Heart left ventricle (tissue), 13 donors: Measurements from ENCODE around the gene NEUROD6.

Source experiments
- POLR2A ChIP-seq, 2 donors: fragments of 450-650 bp; IDR thresholded peaks; one replicate each; pipeline ENCODE4 v1.6.1; 2017; ENCODE audit warnings: antibody characterized with exemption in 2 of 2, mild to moderate bottlenecking in 2 of 2, moderate library complexity in 2 of 2
- TF ChIP-seq, protein P1 (sequence below), 12 donors: fragments of 200-600 bp; sonication (generic) in 4 of 12; IDR thresholded peaks; one replicate each; pipeline versions ENCODE4 v1.5.0 to v1.8.0; 2018 to 2022; ENCODE audit warnings: antibody characterized with exemption in 12 of 12, mild to moderate bottlenecking in 5 of 12
- donor health status: ischemic (EF 13 %, LVEDD 7.1; RV severe dilation, severe dysfunction).
- donor health status: DM: no; HTN: yes; CAD: no.
- donor health status: DM: no; HTN: no; CAD: no.
- donor health status: ischemic (EF 25% LVEDD 6.9; RV normal size, moderate dysfunction).
- donor health status: ischemic (EF 25% LVEDD 5.7; RV mildly dilated, moderate dysfunction).
- donor health status: ischemic (EF 35%, LVEDD 5.7; RV mildly dilated, moderate dysfunction).
- donor health status: nonischemic (EF 11% LVEDD 7.7; RV severe dilation, severe dysfunction).
- donor health status: DM: yes; HTN: yes; CAD: no.
- donor health status: PGD.
- donor health status: ischemic (EF 29% LVEDD 5.4; RV normal size, mild dysfunction).
- donor health status: nonischemic (EF 23%, LVEDD 6.1; RV moderate dilation, normal function).

DNA sequence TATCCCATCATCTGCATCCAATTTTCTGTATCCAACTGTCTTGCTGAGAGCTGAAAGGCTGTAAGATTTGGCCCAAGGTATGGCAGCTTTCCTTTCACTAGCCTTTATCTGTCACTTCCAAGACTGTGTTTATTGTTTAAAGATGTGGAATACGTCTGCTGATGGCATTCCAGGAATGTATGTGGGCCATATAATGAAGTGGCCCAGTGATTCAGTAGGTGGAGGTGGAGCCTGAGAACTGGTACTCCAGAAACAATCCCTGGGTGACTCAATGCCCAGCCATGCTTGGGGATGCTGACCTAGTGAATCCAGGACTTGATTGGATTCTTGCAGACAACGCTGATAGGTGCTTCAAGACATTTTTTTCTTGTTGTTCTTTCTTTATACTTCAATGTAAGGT is 13.5 kb downstream of the NEUROD6 start:
- TF ChIP-seq POLR2A (IDR thresholded peaks at IDR 0.05), result no peak
- TF ChIP-seq, protein P1, sequence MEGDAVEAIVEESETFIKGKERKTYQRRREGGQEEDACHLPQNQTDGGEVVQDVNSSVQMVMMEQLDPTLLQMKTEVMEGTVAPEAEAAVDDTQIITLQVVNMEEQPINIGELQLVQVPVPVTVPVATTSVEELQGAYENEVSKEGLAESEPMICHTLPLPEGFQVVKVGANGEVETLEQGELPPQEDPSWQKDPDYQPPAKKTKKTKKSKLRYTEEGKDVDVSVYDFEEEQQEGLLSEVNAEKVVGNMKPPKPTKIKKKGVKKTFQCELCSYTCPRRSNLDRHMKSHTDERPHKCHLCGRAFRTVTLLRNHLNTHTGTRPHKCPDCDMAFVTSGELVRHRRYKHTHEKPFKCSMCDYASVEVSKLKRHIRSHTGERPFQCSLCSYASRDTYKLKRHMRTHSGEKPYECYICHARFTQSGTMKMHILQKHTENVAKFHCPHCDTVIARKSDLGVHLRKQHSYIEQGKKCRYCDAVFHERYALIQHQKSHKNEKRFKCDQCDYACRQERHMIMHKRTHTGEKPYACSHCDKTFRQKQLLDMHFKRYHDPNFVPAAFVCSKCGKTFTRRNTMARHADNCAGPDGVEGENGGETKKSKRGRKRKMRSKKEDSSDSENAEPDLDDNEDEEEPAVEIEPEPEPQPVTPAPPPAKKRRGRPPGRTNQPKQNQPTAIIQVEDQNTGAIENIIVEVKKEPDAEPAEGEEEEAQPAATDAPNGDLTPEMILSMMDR (IDR thresholded peaks at IDR 0.05), result no peak
